HG03457 (cell line): Measurements from ENCODE around the gene HTR6.

Experiments
- ATAC-seq: cut with Tn5 transposase; IDR thresholded peaks from one replicate; pipeline ENCODE4 v1.9.1; 2021; ENCODE audit warnings: moderate number of reproducible peaks; ENCODE audit not compliant: unreplicated experiment

Gene HTR6

DNA sequence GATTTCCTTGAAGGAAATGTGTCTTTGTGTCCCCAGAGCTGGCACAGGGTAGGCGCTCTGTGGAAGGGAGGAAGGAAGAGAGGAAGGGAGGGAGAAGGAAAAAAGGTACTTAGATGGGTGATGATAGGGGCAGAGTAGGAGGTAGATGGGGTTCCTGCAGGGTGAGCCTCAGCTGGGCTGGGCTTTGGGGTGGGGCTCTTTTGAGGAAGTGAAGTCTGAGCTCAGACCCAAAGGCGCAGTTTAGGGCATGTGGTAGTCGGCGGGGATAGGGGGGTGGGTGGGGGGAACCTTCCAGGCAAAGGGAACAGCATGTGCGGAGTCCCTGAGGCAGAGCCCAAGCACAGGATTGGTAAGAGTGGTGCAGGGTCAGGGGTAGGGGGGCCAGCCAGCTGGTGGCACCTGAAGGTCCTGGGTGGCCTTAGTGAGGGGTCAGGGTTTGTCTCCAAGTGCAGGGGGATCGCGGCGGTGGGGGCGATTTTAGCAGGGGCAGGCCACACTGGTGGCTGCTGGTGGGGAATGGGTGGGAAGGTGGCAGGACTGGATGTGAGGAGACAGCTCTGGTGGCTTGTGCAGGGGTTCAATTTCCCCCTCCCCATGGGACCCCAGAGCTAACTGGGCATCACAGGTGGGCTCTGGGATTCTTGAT is 8.4 kb upstream of the HTR6 start:
- no peak for ATAC-seq

DNA sequence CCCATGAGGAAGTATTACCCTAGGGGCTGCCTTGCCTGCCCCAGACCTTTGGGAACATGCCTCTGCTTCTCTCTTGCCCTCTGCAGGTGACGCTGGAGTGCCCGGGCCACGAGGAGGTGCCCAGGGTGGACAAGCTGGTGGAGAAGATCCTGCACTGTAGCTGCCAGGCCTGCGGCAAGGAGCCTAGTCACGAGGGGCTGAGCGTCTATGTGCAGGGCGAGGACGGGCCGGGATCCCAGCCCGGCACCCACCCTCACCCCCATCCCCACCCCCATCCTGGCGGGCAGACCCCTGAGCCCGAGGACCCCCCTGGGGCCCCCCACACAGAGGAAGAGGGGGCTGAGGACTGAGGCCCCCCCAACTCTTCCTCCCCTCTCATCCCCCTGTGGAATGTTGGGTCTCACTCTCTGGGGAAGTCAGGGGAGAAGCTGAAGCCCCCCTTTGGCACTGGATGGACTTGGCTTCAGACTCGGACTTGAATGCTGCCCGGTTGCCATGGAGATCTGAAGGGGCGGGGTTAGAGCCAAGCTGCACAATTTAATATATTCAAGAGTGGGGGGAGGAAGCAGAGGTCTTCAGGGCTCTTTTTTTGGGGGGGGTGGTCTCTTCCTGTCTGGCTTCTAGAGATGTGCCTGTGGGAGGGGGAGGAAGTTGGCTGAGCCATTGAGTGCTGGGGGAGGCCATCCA is 7.8 kb upstream of the HTR6 start:
- no peak for ATAC-seq

DNA sequence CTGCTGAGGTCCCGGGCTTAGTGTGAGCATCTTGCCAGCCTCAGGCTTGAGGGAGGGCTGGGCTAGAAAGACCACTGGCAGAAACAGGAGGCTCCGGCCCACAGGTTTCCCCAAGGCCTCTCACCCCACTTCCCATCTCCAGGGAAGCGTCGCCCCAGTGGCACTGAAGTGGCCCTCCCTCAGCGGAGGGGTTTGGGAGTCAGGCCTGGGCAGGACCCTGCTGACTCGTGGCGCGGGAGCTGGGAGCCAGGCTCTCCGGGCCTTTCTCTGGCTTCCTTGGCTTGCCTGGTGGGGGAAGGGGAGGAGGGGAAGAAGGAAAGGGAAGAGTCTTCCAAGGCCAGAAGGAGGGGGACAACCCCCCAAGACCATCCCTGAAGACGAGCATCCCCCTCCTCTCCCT is 7.2 kb upstream of the HTR6 start:
- ATAC-seq, result no peak

DNA sequence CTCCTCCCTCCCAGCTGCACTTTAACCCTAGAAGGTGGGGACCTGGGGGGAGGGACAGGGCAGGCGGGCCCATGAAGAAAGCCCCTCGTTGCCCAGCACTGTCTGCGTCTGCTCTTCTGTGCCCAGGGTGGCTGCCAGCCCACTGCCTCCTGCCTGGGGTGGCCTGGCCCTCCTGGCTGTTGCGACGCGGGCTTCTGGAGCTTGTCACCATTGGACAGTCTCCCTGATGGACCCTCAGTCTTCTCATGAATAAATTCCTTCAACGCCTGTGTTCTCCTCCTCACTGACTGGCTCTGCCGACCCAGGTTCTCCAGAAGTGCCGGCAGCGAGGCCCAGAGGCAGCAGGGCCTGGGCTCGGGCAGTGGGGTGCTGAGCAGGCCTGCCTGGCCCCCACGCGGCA is 6.5 kb upstream of the HTR6 start:
- ATAC-seq, result no peak

DNA sequence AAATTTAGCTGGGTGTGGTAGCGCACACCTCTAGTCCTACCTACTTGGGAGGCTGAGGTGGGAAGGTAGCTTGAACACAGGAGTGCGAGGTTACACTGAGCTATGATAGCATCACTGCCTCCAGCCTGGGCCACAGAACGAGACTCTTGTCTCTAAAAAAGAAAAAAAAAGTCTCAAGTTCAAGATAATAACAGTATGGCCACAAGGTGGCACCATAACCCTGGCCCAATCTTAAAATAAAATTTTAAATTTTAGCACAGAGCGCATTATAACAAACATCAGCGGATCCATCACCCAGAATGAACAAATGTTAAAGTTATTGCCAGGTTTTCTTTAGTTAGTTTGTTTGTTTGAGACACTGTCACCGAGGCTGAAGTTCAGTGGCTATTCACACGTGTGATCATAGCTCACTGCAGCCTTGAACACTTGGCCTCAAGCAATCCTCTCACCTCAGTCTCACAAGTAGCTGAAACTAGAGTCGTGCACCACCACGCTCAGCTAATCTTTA is 2.9 kb upstream of the HTR6 start:
- ATAC-seq, result no peak

DNA sequence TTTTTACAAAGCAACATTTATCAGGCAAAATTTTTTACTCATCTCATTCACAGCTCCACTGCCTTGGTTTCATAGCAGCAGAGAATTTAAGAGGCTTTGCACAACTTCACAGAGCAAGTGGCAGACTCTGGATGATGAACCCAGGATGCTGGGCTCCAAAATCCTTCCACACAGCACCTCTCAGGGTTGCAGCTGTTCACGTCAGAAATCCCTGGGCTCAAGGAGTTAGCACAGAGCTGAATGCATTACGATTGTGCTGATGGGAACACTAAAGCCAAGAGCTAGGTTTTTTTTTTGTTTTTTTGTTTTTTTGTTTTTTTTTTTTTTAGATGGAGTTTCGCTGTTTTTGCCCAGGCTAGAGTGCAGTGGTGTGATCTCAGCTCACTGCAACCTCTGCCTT is 2.4 kb upstream of the HTR6 start:
- no peak for ATAC-seq

DNA sequence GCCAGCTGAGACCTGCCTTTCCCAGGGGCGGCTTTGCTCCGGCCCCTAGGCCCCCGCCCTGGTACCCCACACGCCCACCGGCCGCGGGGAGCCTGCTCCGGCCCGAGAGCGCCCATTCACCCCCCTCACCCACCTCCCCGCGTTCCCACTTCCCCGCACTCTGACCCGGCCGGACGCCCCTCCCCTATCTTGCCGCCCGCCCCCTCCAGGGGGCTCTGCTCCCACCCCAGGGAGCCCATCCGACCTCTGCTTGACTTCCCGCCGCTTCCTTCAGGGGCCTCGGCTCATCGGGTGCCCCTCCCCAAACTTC is 466 bp downstream of the HTR6 start:
- no peak for ATAC-seq

DNA sequence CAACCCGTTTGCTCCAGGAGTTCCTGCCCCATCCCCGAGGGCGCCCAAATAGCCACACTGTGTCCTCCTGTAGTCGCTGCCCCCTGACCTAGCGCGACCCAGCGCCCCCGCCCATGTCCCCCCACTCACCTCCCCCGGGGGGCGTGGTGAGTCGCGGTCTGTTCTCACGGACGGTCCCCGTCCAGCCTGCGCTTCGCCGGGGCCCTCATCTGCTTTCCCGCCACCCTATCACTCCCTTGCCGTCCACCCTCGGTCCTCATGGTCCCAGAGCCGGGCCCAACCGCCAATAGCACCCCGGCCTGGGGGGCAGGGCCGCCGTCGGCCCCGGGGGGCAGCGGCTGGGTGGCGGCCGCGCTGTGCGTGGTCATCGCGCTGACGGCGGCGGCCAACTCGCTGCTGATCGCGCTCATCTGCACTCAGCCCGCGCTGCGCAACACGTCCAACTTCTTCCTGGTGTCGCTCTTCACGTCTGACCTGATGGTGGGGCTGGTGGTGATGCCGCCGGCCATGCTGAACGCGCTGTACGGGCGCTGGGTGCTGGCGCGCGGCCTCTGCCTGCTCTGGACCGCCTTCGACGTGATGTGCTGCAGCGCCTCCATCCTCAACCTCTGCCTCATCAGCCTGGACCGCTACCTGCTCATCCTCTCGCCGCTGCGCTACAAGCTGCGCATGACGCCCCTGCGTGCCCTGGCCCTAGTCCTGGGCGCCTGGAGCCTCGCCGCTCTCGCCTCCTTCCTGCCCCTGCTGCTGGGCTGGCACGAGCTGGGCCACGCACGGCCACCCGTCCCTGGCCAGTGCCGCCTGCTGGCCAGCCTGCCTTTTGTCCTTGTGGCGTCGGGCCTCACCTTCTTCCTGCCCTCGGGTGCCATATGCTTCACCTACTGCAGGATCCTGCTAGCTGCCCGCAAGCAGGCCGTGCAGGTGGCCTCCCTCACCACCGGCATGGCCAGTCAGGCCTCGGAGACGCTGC is 1.1 kb downstream of the HTR6 start:
- ATAC-seq, result no peak

DNA sequence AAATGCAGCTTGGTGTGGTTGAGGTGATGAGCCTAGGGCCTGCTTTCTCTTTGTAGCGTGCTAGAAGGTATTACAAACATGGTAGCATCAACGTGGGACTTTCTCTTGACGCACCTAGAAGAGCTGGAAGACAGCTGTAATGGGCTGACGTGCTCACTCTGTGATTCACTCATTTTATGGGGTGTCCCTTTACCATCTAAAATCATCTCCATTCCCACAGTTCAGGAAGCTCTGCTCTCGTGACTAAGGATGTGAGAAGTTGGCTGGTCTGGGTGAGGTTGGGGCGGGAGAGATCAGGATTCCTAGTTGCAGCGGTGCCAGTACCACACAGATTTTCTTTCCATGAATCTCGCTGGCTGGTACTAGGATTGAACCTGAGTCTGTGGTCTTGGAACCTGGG is 4.2 kb downstream of the HTR6 start:
- no peak for ATAC-seq

DNA sequence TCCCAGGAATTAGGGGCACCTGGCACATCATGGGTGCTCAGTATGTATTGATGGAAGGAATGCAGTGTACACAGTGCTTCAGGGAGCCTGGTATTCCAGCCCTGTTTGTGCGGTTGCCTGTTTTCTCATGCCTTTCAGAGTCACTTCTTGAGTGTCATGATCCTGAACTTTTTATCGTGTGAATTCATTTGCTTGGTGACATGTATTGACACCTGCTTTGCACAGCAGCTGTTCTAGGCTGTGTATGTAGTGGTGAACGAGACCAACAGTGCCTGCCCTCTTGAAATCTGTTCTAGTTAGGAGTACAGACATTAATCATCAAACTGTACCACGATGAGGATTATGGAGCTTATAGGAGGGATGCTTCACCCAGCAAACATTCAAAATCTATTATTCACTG is 6.1 kb downstream of the HTR6 start:
- no peak for ATAC-seq

DNA sequence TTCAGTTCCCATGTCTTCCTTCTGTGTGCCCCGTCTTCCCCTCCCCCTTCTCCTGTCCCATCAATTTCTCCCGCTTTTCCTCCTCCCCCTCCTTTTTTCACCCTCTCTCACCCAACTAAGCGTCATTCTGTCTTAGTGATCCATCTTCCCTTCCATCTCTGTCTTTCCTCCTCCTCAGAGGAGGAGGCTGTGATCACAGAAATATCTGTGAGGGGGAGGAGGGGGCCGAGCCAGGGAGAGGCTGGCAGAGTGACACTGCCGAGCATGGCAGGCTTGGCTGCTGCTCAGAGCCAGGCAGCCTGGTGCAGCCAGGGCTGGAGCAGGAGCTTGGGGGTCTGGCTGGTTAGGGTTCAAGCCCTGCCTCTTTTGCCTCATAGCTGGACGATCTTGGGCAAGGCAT is 7.6 kb downstream of the HTR6 start:
- ATAC-seq, result no peak

DNA sequence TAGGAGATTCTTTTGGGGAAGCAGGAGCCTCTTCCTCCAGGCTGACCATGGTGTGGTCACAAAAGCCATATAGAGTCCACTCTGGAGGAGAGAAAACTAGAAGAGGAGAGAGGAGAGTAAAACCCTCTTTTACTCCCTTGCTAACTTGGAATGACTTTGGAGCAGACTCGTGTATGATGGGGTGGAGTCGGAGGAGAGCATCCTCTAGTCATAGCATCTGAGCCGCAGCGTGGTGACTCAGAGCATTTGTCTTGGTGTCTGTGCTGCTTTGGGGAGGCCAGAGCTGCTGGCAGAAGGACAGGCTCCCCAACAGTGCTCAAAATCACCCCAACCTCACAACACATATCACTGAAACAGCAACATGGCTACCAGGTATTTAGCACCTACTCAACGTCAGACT is 11.1 kb downstream of the HTR6 start:
- no peak for ATAC-seq

DNA sequence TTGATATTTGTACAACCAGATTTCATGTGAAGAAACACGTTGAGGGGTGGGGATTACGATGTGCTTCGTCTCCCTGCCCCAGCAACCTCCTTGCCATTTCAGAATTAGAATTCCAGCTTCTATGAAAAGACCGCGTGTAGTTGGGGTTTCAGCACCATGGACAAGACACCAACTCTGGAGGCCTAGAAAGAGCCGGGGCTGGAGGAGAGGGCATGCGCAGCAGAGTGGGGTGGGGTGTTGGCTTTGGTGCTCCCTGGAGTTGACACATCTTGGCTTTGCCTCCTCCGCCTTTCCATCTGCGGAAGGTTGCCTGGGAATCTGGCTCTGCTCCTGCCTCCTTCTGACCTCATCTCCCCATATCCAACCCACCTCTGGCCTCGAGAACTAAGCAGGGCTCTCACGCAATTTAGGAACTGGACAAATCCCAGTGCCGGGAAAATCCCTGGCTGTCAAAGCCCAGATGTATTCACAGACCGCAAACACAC is 11.8 kb downstream of the HTR6 start:
- ATAC-seq, result no peak

DNA sequence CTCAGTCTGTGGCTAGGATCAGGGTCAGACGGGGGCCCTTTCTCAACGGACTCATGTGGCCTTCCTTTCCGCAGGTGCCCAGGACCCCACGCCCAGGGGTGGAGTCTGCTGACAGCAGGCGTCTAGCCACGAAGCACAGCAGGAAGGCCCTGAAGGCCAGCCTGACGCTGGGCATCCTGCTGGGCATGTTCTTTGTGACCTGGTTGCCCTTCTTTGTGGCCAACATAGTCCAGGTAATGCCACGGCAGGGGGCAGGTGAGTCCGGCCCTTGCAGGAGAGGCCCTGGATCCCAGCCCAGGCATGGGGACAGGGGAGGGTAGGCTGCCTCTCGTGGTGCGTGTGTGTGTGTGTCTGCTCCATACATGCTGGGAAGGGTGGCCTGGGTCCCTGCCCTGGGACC is 13.8 kb downstream of the HTR6 start:
- no peak for ATAC-seq

DNA sequence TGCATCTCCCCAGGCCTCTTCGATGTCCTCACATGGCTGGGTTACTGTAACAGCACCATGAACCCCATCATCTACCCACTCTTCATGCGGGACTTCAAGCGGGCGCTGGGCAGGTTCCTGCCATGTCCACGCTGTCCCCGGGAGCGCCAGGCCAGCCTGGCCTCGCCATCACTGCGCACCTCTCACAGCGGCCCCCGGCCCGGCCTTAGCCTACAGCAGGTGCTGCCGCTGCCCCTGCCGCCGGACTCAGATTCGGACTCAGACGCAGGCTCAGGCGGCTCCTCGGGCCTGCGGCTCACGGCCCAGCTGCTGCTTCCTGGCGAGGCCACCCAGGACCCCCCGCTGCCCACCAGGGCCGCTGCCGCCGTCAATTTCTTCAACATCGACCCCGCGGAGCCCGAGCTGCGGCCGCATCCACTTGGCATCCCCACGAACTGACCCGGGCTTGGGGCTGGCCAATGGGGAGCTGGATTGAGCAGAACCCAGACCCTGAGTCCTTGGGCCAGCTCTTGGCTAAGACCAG is 14.3 kb downstream of the HTR6 start:
- no peak for ATAC-seq

DNA sequence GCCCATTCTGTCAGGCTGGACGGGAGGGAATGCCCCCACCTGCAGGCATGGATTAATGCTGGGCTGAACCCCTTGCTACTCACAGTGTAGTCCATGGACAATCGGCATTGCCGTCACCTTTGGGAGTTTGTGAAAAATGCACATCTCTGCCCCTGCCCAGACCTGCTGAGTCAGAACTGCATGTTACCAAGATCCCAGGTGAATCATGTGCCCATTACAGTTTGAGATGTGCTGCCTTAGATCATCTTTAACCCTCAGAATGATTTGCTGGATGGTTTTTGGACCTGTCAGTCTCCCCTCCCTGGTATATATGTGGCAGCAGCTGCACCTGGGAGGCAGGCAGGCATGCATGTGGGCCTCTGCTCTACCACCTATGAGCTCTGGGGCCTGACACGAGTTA is 15.0 kb downstream of the HTR6 start:
- ATAC-seq, result no peak

DNA sequence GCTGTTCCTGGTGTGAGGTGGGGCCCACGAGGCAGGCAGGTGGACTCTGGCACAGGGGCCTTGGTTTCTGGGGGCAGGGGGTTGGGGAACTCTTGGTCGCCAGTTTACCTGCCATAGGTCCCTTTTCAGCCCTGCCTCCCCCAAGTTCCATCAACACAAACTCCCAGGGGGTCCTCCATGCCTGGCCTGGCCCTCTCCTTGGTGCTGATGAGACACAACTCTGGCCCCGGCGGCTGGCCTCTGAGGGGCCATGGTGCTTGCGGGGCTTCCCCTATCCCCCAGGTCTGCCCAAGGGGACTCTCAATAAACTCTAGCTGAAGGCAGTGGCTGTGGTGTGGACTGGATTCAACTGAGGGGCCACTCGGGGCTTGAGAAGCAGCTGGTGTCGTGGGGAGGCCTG is 16.0 kb downstream of the HTR6 start:
- no peak for ATAC-seq

DNA sequence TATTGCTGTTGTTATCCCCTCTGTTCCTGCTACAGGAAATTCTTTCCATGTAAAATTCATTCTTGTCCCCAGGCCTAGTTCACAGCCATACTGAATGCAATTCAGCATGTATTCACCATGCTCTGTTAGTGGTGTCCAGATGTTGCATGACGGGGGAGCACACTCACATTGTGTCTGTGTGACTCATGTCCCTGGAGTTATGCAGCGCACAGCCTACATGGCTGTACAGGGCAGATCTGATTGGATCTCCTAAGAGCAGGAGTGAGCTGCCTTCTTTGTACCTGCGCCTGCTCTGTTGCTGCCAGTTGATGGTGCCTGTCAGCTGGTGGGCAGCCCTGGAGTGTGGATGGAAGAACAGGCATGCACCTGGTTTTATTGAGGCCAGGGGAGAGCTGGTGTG is 17.6 kb downstream of the HTR6 start:
- ATAC-seq, result no peak

DNA sequence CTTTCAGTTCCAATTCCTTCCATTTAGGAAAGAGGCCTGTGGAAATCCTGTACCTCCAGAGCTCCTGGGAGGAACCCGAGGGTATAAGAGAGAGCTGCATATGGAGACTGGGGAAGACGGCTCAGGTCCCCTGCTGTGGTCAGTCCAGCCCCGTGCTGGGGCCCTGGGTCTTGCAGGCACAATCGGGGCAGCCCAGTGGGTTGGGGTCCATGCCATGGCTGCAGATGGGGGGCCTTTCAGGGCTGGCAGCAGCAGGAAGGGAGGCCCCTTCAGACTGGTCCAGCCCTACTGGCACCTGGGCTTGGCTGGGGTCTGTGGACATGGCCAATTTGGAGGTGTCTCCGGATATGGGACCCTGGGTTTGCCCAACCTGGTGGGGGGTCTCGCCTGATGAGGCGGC is 18.2 kb downstream of the HTR6 start:
- ATAC-seq, result no peak

DNA sequence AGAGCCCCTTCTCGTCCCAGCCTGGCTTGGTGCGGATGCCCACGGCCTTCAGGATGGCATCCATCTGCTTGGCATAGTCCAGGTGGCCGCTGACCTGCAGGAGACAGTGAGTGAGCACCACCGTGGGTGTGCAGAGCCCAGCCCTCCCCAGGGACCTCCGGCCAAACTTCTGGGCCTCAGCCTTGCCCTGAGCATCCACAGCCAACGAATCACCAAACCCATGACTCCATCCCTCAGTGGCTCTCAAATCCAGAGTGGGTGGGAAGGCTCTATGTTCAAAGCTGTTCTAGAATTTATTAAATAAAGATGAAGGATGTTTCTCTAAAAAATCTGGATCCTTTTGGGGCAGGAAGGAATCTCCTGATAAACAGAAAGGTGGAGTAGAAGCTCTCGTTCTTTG is 18.7 kb downstream of the HTR6 start:
- ATAC-seq, result no peak

DNA sequence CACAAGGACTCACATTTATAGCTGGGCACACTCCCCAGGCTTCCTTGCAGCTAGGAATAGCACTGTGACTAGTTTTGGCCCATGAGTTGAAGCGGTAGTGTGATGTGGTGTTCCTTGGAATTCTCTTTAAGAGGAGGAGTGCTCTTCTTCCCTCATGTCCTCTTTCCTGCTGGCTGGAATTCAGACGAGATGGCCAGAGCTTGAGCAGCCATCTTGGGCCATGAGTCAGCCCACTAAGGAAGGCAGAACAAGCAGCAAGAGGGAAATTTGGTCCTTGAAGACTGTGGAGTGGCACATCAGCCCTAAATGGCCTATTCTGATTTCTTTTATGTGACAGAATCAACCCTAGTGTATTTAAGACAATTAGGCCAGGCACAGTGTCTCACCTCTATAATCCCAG is 20.0 kb downstream of the HTR6 start:
- ATAC-seq, result no peak

DNA sequence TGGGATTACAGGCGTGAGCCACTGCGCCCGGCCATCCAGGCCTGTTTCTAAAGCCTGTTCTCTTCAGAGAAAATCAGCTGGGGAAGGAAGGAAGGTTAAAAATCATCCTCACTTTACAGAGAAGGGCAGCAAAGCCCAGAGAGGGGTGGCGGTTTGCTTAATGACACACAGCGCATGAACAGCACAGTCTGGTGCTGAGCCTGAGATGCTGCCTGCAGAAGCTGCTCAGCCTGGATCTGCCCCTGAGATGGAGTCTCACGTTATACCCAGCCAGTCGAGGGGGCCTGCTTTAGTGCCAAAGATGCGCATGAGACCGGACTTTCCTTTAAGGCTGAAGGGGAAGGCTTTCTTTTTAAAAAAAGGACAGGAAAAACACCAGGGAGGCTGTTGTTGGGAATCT is 21.3 kb downstream of the HTR6 start:
- no peak for ATAC-seq
